NB4 (cell line): ENCODE measurements around the gene MAS1.

ENCODE experiments used
- CTCF ChIP-seq: IDR thresholded peaks from one replicate; pipeline ENCODE4 v1.5.1; 2012; ENCODE audit warnings: low read depth, low read length
- MAX ChIP-seq: IDR thresholded peaks from 2 replicates; pipeline ENCODE4 v1.6.1; 2011; ENCODE audit warnings: low read depth, low read length
- POLR2A ChIP-seq: IDR thresholded peaks from 2 replicates; pipeline ENCODE4 v1.6.1; 2011; ENCODE audit warnings: mild to moderate bottlenecking; ENCODE audit not compliant: insufficient read length; ENCODE audit errors: extremely low read depth

DNA sequence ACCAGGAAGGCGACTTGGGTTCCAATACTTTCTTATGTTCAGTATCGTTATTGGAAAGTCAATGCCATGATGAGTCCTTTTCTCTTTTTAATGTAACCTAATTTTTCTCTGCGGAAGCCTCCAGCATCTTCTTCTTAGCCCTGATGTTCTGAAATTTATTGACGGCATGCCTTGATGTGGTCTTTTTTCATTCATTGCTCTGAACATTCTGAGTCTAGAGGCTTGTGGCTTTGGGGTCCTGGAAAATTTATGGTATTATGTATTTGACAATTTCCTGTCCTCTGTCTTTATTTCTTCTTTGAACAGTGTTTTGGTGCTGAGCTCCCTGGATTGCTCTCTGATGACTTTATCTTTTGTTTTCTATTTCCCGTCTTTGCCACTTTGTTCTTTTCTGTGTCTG lies 28.7 kb upstream of the MAS1 start:
- no peak for TF ChIP-seq CTCF
- TF ChIP-seq POLR2A, result no peak
- no peak for TF ChIP-seq MAX
